COLO668 (cell line): ENCODE results near the gene CD58.
"Not testable (repeated sequence)": the region's sequence is repeated elsewhere in the genome, so short reads cannot be mapped to it uniquely, and the experiment has no call there.

Source experiments
- DNase-seq: peaks from one replicate; lab custom pipeline; 2025; ENCODE audit not compliant: unreplicated experiment; lab: John Stamatoyannopoulos, UW

The CD58 gene

GRCh38 chr1:116593401-116593800 is 22.6 kb upstream of the CD58 start:
- not testable (repeated sequence) for DNase-seq

GRCh38 chr1:116591951-116592605 is 21.3 kb upstream of the CD58 start:
- DNase-seq = not testable (repeated sequence)

- DNase-seq = not testable (repeated sequence)
Measured at GRCh38 chr1:116591006-116591950, 20.5 kb upstream of the CD58 start.

GRCh38 chr1:116590359-116591005 is 19.7 kb upstream of the CD58 start:
- DNase-seq = not testable (repeated sequence)

DNA sequence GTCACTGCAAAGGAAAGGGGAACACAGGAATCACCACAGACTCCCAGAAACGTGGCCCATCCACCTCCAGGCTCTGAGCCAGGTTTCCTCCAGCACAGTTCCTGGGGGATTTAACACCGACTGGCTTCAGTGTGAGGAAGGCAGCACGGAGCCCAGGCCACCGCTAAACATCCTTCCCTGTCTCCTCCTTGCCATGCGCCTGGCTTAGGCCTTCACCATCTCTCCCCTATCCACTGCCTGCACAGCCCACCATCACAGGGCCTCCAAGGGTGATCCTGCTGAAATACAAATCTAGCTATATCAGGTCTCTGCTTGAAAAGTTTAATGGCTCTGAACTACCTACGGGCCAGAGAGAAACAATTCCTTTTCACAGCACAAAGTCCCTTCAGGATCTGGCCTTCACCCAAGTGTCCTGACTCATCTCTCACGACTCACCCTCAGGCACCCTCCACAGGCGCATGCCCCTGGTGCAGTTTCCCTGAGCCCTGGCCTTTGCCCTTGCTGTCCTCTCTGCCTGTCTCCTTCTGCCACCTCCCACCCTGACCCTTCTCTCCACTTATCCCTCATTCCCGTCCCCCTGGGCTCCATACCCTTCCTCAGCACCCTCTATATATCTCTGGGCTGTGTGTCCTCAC is 18.4 kb upstream of the CD58 start:
- DNase-seq = not testable (repeated sequence)

DNA sequence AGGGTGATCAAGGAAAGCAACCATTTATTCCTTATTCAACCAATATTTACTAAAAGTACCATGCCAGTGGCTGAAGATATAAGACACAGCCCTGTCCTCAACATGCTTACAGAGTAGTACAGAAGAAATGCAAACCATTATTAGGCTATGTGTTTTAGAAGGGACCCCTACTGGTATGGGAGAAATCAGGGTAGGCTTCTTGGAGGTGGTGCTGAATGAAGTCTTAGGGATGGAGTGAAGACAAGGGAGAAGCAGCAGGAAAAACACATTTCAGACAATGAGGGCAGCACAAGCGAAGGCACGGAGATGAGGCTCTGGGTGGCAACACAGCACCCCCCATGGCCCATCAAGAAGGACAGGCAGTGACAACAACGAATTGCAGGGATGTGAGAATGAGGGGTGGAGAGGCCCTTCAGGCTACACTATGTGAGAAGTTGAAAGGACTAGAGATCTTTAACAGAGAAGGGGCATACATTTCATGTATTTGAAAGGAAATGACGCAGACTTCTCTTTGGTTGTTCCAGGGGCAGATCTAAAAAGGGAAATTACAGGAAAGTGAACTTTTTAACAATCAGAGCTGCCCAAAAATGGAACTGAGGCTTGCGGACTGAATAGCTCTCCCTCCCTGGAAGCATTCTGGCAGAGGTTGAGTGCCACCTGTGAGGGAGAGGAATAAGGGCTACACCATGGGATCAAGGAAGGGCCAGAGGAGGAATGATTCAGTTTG is 16.8 kb upstream of the CD58 start:
- DNase-seq = no peak

DNA sequence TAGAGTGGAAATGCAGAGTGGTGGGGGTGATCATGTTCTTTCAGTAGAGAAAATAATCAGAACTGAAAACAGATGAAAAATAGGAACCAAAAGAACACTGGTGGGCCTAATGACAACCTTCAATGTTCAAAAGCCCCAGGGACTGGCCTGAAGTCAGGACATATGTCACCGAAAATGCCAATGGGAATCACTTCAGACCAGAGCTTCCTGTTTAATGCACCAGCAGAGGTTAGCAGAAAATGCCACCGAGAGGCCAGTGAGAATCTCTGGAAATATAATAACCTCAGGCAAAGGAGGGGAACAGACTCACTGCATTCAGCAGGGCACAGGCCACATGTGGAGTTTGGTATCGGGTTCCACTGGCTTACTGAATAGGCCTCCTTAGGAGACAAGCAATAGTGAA is 15.9 kb upstream of the CD58 start:
- no peak for DNase-seq

DNA sequence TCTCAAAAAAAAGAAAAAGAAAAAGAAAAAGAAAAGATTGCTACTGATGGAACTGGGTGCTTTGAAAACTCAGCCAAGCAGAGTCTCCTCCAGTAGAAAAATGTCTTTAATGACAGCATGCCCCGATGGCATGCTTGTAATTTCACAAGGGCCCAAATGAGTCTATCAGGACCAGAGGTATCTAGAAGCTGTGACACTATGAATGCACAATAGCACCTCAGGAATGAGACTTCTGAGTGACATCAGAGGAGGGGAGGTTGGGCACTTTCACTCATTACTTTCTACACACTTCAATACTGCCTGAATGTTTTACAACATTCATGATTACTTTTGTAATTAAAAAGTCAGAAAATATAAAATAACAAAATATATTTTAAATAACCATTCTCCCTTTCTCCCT is 15.1 kb upstream of the CD58 start:
- no peak for DNase-seq

DNA sequence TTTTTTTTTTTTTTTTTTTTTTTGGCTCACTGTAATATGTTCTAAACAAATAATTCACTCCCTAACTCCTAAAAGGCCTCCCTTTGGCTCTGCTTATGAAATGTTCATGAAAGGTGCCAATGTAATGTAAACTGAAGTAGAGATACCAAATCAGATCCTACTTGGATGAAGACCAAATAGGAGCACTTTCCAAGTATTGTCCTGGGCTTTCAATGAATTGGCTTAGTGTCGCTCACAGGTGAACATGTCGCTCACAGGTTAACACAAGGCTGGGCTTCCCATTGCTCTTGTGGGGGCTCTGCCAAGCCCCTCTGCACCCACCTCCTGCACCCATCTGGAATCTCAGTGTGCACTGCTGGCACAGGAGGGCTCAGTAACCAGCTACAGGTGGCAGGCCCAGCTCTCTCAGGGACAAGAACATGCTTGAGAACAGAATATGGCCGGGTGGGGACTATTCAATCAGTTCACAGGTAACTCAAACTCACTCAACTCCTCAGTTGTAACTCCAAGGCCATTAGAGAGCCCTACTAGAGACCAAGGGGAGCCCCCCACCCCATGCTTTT is 10.6 kb upstream of the CD58 start:
- DNase-seq = no peak

DNA sequence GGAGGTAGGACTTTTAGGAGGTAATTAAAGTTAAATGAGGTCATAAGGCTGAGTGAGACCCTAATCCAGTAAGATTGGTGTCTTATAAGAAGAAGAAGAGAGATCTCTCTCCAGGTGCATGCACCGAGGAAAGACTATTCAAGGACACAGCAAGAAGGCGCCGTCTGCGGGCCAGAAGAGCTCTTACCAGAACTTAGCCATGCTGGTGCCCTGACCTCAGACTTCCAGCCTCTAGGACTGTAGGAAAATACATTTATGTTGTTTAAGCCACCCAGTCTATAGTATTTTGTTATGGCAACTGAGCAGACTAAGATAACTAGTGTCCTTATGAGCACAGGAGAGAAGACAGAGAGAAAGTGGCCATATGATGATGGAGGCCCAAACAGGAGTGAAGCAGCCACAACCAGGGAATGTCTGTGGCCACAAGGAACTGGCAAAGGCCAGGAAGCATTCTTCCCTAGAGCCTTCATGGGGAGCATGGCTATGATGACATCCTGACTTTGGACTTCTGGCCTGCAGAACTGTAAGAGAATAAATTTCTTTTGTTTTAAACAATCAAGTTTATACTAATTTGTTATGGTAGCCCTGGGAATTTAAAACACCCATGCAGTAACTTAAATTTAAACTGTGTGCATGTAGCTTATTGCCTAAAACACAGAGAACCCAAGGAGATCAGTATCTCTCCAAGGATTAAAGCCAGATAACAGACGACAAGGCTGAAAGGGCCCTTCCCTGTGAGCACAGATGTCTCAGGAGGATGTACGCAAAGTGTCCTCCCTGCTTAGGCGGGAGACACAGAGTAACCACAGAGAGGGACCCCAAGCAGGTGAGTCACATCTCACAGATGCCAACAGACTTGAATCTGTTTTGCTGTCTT is 9.9 kb upstream of the CD58 start:
- no peak for DNase-seq

DNA sequence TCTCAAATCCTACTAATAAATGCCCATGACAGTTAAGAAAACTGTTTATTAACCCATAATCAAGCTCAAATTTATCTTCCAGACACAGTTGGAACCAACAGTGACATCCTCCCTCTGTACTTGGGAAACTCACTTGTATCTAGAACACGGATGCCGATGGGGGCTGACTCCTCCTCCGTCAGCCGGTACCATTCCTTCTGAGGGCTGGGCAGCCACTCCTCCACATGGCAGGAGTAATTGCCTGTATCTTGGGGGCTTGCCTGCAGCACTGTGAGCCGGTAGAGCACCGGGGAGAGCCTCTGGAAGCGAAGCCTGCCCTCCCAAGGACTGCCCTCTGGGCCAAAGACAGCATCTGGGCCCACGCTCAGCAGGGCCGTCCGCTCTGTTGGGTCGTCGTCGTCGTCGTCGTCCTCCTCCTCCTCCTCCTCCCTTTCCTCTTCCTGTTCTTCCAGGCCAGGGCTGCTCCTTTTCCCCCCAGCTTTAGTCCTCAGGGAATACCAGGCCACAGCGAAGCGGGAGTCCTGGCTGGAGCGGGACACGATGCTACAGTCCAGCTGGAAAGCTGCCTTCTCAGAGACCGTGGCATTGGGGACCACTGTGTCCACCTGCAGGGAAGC is 8.5 kb upstream of the CD58 start:
- DNase-seq = no peak

- DNase-seq = no peak
Measured at GRCh38 chr1:116578581-116578980, 7.8 kb upstream of the CD58 start.

DNA sequence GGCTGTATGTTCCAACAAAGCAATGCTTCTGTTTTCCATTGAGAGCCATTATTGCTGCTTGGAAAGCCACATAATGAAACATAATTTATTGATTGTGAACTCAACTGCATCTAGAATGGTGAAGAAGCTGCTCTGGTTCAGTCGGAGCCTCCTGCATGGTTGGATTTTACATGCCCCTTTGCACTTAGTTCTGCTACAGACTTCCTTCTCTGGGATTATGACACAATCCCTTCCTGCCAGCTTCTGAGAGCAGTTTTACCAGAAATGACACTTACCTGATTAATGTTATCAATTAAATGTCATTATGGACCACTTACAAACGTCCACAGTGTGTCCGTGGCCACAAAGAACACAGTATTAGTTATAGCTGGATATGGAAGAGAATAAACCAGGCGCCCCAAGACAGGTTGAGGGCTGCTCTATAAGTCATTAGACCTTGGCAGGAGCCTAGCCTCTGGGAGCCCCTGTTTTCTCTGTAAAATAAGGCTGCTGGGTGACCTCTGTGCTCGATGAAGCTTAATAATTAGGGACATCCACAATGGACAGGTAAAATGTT is 7.0 kb upstream of the CD58 start:
- DNase-seq = no peak

DNA sequence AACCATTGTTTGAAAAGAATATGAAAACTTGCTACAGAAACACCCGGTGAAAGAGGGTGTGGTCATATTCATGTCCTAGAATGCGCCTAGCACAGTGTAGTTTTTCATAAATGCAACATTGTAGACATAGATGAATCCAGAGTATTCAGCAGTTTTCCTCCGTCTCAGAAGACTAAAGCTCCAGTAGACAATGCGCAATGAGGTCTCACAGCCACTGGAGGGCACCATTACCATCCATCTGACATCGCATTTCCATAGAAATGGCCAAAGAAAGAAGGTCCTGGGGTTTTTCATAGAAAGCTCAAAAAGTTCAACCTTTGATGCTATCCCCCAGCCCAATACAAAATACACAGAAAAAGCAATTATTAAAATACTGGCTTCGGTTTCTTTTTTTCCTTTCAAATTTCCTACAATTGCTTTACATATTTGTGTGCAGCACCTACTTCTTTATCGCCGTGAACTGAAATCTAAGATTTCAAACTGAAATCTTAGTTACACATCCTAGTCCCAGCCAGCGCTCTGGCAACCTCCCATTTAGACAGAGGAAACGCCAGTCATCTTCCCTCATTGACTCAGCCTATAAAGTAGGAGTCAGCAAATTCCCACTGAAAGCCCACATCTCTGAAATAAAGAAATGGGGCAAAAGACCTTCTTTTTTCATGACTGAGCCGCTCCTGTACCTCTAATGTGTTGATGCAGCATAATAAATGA is 3.9 kb upstream of the CD58 start:
- DNase-seq = peak; percentile 62

GRCh38 chr1:116573431-116574095 is 2.7 kb upstream of the CD58 start:
- no peak for DNase-seq

DNA sequence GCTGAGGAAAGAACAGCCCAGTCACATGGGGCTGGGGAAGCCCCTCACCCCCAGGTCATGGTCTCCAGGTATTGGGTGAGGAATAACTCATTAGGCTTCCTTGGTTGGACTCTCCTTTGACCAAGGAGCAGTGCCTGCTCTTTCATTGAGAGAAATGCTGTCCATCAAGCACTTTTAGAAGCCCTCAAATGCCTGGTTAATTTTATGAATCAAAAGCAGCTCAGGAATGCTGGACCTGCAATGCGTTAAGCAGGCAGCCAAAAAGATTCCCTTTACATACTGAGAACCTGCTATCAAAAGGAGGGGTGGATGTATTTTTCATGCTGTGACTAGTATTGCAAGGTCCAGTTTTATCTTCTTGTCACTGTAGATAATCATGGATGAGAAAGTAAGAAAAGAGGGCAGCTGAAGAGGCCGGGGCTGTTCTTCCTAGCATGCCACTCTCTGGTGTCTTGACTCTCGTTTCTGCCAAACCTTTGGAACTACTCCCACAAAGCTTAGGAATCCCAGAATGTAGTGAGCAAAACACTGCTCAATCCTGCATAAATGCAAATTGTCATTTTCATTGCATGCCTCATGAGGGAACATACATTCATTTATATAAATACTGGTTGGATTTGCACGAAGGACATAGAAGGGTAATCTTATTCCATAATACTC is 2.1 kb upstream of the CD58 start:
- DNase-seq = no peak

- no peak for DNase-seq
Measured at GRCh38 chr1:116572099-116572498, 1.3 kb upstream of the CD58 start.
